GM18858 (cell line): ENCODE results near the gene NPDC1.

Source experiments
- ATAC-seq: cut with Tn5 transposase; IDR thresholded peaks from one replicate; pipeline ENCODE4 v1.9.1; 2021; ENCODE audit not compliant: unreplicated experiment

NPDC1 gene

DNA sequence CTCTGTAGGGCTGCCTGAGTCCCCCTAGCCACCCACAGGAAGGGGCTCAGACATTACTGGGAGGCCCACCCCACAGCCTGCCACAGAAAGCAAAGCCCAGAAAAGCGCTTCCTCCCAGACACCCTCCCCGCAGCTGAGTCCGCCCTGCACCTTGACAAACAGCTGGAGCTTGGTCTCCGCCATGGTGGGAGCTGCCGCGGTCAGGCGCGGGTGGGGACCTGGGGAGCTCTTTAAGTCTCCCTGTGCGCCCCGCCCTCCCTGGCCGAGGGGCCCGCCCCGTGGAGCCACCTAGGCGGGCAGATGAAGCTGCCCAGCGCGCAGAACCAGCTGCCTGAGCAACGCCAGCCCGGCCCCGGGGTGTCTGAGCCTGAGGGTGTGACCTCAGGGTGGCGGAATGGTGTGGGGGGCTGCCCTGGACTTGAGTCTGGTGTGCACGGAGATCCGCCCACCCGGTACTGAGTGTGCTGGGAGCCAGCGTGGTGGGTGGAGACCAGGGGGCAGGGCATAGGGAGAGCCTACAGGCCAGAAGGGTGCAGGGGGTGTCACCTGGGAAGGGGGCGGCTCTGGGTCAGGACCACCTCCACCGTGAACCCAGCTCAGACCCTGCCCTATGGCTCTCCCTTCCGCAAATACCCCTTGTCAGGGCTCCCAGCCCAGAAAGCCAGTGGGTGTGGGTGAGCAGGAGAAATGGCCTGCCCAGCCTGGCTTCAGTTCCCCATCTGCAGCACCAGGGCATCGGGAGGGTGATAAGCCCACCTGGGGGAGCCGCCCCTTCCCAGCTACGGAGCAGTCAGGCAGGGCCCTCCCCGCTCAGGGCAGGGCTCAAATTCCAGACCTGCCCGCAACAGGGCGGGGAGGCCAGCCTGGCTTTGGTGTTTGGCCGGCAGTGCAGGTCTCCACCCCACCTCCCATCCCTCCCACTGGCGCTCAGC is 49.4 kb downstream of the NPDC1 start, which contains the start of gene CLIC3:
Gene CLIC3, minus strand, starts transcription at position 208 of the 932 bp plus-strand sequence. Its CDS starts 25 bp downstream, at position 183.
- no peak for ATAC-seq

DNA sequence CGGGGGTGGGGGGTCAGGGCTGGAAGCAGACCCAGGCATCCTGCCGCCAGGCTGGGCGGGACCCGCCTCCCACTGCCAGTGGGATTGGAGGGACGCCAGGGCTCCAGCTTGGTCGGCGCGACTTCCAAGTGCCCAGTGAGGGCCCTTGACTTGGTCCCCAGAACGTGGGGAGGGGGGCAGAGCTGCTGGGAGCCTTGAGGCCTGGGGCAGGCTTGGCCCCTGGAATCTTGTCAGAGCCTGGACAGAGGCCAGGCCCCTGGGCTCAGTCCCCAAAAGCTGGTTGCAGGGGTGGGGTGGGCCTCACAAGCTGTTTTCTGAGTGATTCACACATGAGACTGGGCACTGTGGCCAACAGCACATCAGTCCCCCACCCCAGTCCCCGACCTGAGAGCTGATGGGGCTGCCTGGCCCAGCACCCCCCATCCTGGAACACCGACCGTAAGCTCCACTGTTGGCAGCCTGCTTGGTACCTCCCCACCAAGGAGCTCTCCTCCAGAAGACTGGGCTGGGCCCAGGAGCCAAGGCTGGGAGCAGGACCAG is 50.1 kb downstream of the NPDC1 start:
- no peak for ATAC-seq

DNA sequence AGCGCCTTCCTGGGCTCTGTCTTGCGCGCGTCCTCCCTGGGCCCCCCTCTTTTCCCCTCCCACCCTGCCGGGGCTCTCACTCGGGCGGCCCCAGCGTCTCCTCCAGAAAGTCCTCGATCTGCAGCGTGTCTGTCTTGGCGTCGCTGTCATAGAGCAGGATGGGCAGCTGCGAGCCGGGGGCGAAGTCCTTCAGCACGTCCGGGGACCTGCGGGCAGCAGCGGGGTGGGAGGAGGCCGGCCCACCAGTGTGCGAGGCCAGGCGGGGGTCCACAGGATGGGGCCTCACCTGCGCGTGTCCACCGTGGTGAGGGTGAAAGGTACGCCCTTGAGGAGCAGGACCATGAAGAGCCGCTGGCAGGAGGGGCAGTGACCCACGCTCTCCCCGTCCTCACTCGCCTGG is 50.6 kb downstream of the NPDC1 start:
- ATAC-seq: no peak

DNA sequence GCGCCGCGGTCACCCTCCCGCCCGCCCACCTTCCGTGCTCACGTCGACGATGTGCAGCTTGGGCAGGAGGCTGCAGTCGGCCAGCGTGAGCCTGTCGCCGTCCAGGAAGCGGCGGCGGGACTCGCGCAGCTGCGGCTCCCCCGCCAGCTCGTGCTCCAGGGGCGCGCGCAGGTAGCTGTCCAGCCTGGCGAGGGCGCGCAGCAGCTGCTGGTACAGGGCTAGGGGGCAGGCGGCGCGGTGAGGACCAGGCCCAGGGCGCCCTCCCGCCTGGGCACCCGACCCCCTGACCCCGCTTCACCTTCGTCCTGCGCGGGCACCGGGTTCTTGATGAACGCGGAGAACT is 51.1 kb downstream of the NPDC1 start:
- no peak for ATAC-seq

DNA sequence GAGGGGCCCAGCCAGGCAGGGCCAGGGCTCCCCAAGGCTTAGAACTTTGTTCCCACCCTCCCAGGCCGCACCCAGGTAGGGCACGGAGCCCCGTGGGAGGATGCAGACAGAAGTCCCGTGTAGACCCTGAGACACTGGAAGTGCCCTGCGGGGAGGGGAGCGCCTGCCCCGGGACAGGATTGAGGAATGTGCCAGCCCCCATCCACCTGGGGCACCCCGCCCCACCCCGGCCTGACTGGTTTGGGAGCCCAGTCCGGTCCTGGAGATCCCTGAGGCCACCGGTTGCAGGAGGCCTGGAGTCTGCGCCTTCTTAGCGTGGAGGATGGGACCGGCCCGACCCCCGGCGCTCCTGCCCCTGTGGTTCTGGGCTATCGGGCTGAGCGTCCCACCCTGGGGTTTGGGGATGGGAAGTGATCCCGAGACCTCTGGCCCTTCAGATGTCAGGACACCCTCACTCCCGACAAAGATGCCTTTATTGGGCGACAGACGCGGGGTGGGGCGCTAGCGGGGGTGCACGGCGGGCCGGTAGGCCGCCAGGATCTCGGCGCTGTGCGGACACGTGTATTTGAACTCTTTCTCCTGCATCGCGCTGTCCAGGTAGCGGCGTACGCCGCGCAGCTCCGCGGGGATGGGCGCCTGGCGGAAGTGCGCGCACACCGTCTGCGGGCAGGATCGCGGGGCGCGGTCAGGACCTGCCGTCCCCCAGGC is 51.6 kb downstream of the NPDC1 start:
- ATAC-seq: no peak

DNA sequence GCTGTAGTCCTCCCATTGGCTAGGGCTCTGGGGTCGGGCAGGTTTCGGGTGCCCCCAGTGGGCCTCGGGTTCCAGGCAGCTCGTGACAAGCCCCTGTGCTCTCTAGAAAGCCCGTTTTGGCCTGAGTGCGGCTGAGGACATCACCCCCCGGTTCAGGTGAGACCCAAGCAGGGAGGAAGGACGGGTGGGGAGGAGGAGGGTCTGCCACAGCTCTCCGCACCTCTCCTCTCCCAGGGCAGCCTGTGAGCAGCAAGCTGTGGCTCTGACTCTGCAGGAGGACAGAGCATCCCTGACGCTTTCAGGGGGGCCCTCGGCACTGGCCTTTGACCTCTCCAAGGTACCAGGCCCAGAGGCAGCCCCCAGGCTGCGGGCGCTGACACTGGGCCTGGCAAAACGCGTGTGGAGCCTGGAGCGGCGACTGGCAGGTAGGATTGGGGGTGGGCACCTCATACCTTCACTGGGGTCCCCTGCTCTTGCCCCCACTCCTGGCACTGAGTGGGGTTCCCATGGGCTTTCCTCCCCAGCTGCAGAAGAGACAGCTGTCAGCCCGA is 53.1 kb downstream of the NPDC1 start:
- ATAC-seq: no peak

DNA sequence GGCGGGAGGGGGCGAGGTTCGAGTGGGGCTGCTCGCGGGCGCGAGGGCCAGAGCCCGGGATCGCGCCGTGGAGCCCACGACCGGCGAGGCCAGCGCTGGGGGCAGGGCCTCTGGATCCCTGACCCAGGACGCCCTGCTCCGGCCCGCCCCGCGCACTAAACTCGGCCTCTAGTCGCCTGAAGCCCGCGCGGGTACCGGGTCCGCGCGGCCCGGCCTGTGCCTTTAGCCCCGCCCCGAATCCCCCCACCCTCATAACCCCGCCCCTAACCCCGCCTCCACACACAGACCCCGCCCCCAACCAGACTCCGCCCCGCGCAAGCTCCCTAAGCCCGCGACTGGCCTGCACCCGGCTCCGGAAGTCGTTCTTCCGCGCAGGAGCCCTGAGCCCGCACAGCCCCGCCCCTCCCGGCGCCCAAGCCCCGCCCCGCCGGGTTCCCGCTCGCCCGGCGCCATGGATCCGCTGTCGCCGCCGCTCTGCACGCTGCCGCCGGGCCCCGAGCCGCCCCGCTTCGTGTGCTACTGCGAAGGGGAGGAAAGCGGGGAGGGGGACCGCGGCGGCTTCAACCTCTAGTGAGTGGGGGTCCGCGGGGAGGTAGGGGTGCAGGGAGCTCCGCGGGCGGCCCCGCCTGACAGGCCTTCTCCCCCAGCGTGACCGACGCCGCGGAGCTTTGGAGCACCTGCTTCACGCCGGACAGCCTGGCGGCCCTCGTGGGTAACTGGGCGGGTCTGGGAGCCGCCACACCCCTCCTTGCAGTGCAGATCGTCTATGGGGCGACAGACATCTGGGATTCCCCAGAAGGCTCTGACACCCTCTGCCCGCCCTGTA is 53.8 kb downstream of the NPDC1 start, which contains the start of gene PAXX:
Gene PAXX, plus strand, starts transcription at position 430 of the 826 bp plus-strand sequence. Its CDS starts 22 bp downstream, at position 452.
- ATAC-seq: peak; percentile 39

DNA sequence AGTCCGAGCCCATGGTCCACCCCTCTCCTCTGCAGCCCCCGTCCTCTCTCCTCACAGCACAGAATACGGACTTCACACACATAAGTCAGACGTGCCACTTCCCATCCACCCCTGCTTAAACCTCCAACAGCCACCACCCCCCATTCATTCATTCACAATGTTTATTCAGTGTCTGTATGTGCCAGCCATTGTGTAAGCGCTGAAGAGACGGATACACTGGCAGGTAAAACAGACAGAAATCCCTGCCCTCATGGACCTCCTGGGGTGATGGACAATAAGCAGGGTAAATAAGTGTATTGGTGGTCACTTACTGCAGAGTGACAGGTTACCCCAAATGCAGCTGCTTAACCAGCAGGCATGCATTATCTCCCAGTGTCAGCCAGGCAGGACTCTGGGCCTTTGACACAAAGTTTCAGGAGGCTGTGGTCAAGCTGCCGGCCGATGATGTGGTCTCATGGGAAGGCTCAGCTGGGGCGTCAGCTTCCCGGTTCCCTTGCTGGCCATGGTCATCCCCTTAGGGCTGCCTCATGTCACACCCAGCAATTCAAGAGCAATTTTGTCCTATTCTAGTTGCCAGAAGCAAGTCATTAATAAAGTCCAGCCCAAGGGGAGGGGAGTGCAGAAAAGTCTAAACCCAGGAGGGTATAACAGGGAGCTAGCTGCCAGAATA is 55.6 kb downstream of the NPDC1 start:
- ATAC-seq: no peak
